ENCODE results near the gene CCNK.

DNA sequence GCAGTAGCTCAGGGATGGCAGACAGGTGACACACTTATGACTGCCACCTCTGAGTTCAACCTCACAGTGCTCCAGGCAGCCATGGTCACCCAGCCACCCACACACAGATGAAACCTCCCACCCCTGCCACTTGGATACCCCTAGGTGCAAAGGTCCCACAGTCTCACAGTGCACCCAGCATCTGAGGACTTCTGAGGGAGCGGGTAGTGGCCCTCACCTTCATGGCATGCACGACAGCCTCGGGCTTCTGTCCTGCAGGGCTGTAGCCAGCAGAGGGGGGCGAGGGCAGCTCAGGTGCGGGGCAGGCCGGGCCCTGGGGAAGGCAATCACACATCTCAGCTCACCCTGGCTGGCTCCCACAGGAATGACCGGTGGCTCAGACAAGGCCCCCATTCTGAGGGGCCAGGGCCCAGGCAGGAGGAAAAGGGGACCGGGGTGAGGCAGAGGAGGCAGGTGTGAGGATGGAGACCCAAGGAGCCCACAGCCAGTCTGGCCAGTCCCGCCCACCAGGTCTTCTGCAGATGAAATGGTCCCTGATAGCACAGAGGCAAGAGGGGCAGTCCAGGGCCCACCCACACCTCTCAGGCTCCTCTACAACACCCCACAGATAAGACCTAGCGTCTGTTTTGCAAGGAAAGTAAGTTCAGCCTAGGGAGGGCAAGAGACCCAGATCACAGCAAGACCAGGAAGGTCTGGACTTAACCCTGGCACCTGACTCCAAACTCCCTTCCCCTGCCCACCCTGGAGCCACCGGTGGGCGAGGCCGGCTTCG is 35.8 kb downstream of the CCNK start:
- TF ChIP-seq CTCF (IDR thresholded peaks at IDR 0.05), result no peak
- TF ChIP-seq POLR2AphosphoS5 (IDR thresholded peaks at IDR 0.05), result no peak
- no peak for TF ChIP-seq POLR2A (IDR thresholded peaks at IDR 0.05)
